Panc1 (cell line): ENCODE measurements around the gene HGFAC. TPM values are rescaled to one million over a fixed set of nuclear protein-coding genes. Genes with fewer than 3 reads are reported as not detected.

Source experiments
- ATAC-seq: fragments of 200-7000 bp; cut with Tn5 transposase; 2 replicates; pipeline ENCODE4 v1.9.1; 2020; ENCODE audit warnings: mild to moderate bottlenecking, moderate library complexity
- BruUV-seq: library from RNA; stranded (reverse); fragments of 400-500 nt; replicated peaks from 2 replicates; lab custom pipeline; 2021; lab: Mats Ljungman, UMichigan
- CTCF ChIA-PET: fragments of 300-600 bp; sonication (Branson Sonifier 250); formaldehyde crosslinking; loops from one replicate; lab custom pipeline; 2022; ENCODE audit warnings: antibody characterized with exemption; lab: Charles Lee
- POLR2A ChIA-PET: fragments of 300-600 bp; sonication (Branson Sonifier 250); formaldehyde crosslinking; loops from one replicate; lab custom pipeline; 2022; ENCODE audit warnings: antibody characterized with exemption; lab: Charles Lee
- DNase-seq: peaks from one replicate; pipeline ENCODE4 v3.0.0-alpha.2; 2010; ENCODE audit warnings: low read depth, low spot score
- H3K27ac ChIP-seq: 2 replicates; pipeline ENCODE4 v1.5.1; 2011; ENCODE audit warnings: mild to moderate bottlenecking, low read length, inconsistent platforms
- H3K27me3 ChIP-seq: fragments of 200-500 bp; sonication (Bioruptor generic); 2 replicates; pipeline ENCODE4 v1.6.0; 2014; ENCODE audit warnings: low read length, inconsistent platforms; ENCODE audit not compliant: control insufficient read depth, insufficient read depth
- H3K36me3 ChIP-seq: fragments of 200-500 bp; sonication (Bioruptor generic); 2 replicates; pipeline ENCODE4 v1.5.1; 2014; ENCODE audit warnings: inconsistent platforms, mild to moderate bottlenecking, low read length, moderate library complexity; ENCODE audit not compliant: control insufficient read depth, insufficient read depth
- H3K4me1 ChIP-seq: 2 replicates; pipeline ENCODE4 v1.5.1; 2011; ENCODE audit warnings: inconsistent platforms, mild to moderate bottlenecking, low read length, moderate library complexity; ENCODE audit not compliant: control insufficient read depth, insufficient read depth
- H3K4me3 ChIP-seq, 2 experiments: 2 replicates each; pipeline ENCODE4 v1.5.1; 2011 to 2012; ENCODE audit warnings: low read depth in 2 of 2, low read length in 2 of 2, mild to moderate bottlenecking in 2 of 2, inconsistent platforms in 1 of 2, moderate library complexity in 1 of 2
- H3K9me3 ChIP-seq: fragments of 200-500 bp; sonication (Bioruptor generic); 2 replicates; pipeline ENCODE4 v1.5.1; 2014; ENCODE audit warnings: low read depth, mild to moderate bottlenecking, inconsistent platforms, low read length, moderate library complexity; ENCODE audit not compliant: control insufficient read depth, insufficient read depth
- POLR2AphosphoS5 ChIP-seq: IDR thresholded peaks from 2 replicates; pipeline ENCODE4 v1.6.1; 2012; ENCODE audit warnings: mild to moderate bottlenecking, low read depth, low read length, moderate library complexity
- SIN3A ChIP-seq: IDR thresholded peaks from 2 replicates; pipeline ENCODE4 v1.6.1; 2012; ENCODE audit warnings: low read depth, mild to moderate bottlenecking, low read length, moderate library complexity, borderline replicate concordance; ENCODE audit not compliant: insufficient read depth
- TCF7L2 ChIP-seq: IDR thresholded peaks from 2 replicates; pipeline ENCODE4 v1.6.1; 2011; ENCODE audit warnings: mild to moderate bottlenecking, low read depth, low read length, inconsistent platforms
- in situ Hi-C: cut with HindIII; loops from 2 replicates; pipeline ENCODE4 v1.10.0; 2016; ENCODE audit warnings: low sequenced_read_pairs, low pct_unique_long_range_greater_than_20kb
- intact Hi-C: fragments of 100-400 bp; cut with micrococcal nuclease; formaldehyde crosslinking; loops from one replicate; pipeline ENCODE4 v1.10.0; 2022; ENCODE audit not compliant: unreplicated experiment
- total RNA-seq: library from RNA; stranded (reverse); gene quantifications from one replicate; pipeline ENCODE4 v1.2.1, GENCODE V29; 2021; ENCODE audit not compliant: unreplicated experiment
- TF ChIP-seq, protein P1 (sequence below), 2 experiments: IDR thresholded peaks; 2 replicates each; pipeline ENCODE4 v1.6.1; 2011 to 2012; ENCODE audit warnings: low read depth in 2 of 2, control low read depth in 1 of 2, low read length in 1 of 2, mild to moderate bottlenecking in 1 of 2, moderate library complexity in 1 of 2; ENCODE audit not compliant: insufficient read depth in 1 of 2
- TF ChIP-seq, protein P2 (sequence below): fragments of 450-650 bp; IDR thresholded peaks from 2 replicates; pipeline ENCODE4 v1.5.1; 2017; ENCODE audit warnings: mild to moderate bottlenecking

Gene HGFAC
- total RNA-seq, 1 experiment from 2014 or later, result 0.59 TPM

GRCh38 chr4:3427706-3428446 lies 13.9 kb upstream of the HGFAC start:
- no peaks in the 10 kb centered on the region for H3K4me1 ChIP-seq
- no TSS peak for BruUV-seq
- no peaks in the 10 kb centered on the region for H3K36me3 ChIP-seq
- CTCF ChIA-PET, result no interaction called here
- in situ Hi-C loops, result no loop called here
- H3K27me3 ChIP-seq, result no peaks in the 10 kb centered on the region
- TF ChIP-seq POLR2AphosphoS5 (no peak), SIN3A (no peak)
- TF ChIP-seq, protein P1, sequence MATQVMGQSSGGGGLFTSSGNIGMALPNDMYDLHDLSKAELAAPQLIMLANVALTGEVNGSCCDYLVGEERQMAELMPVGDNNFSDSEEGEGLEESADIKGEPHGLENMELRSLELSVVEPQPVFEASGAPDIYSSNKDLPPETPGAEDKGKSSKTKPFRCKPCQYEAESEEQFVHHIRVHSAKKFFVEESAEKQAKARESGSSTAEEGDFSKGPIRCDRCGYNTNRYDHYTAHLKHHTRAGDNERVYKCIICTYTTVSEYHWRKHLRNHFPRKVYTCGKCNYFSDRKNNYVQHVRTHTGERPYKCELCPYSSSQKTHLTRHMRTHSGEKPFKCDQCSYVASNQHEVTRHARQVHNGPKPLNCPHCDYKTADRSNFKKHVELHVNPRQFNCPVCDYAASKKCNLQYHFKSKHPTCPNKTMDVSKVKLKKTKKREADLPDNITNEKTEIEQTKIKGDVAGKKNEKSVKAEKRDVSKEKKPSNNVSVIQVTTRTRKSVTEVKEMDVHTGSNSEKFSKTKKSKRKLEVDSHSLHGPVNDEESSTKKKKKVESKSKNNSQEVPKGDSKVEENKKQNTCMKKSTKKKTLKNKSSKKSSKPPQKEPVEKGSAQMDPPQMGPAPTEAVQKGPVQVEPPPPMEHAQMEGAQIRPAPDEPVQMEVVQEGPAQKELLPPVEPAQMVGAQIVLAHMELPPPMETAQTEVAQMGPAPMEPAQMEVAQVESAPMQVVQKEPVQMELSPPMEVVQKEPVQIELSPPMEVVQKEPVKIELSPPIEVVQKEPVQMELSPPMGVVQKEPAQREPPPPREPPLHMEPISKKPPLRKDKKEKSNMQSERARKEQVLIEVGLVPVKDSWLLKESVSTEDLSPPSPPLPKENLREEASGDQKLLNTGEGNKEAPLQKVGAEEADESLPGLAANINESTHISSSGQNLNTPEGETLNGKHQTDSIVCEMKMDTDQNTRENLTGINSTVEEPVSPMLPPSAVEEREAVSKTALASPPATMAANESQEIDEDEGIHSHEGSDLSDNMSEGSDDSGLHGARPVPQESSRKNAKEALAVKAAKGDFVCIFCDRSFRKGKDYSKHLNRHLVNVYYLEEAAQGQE (IDR thresholded peaks at IDR 0.05; ENCODE audit: insufficient read depth in 1 of 2, low read depth in 2 of 2, low read length in 1 of 2), result no peak
- H3K27ac ChIP-seq, result no peak overlapping the region
- no peaks in the 10 kb centered on the region for H3K9me3 ChIP-seq
- no peak overlapping the region for H3K4me3 ChIP-seq
- POLR2A ChIA-PET, result no interaction called here
- DNase-seq (no peak), ATAC-seq (no peak)
- intact Hi-C loops, result no loop called here

GRCh38 chr4:3429651-3430050 lies 12.1 kb upstream of the HGFAC start:
- ATAC-seq (no peak), DNase-seq (no peak)
- ChIA-PET CTCF (no interaction called here), POLR2A (no interaction called here)
- Histone ChIP-seq H3K27me3 (no peaks in the 10 kb centered on the region), H3K9me3 (no peaks in the 10 kb centered on the region), H3K36me3 (no peaks in the 10 kb centered on the region), H3K27ac (no peak overlapping the region), H3K4me3 (no peak overlapping the region), H3K4me1 (no peaks in the 10 kb centered on the region)
- in situ Hi-C loops, result no loop called here
- TF ChIP-seq SIN3A, result no peak
- no peak for TF ChIP-seq TCF7L2
- no peak for TF ChIP-seq POLR2AphosphoS5
- TF ChIP-seq, protein P2, sequence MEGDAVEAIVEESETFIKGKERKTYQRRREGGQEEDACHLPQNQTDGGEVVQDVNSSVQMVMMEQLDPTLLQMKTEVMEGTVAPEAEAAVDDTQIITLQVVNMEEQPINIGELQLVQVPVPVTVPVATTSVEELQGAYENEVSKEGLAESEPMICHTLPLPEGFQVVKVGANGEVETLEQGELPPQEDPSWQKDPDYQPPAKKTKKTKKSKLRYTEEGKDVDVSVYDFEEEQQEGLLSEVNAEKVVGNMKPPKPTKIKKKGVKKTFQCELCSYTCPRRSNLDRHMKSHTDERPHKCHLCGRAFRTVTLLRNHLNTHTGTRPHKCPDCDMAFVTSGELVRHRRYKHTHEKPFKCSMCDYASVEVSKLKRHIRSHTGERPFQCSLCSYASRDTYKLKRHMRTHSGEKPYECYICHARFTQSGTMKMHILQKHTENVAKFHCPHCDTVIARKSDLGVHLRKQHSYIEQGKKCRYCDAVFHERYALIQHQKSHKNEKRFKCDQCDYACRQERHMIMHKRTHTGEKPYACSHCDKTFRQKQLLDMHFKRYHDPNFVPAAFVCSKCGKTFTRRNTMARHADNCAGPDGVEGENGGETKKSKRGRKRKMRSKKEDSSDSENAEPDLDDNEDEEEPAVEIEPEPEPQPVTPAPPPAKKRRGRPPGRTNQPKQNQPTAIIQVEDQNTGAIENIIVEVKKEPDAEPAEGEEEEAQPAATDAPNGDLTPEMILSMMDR, result no peak
- TF ChIP-seq, protein P1 (IDR thresholded peaks at IDR 0.05; ENCODE audit: insufficient read depth in 1 of 2, low read depth in 2 of 2, low read length in 1 of 2), result no peak
- intact Hi-C loops, result no loop called here
- BruUV-seq, result no TSS peak
